OCI-LY7 (cell line): ENCODE data around the gene TMEM43. TPM values are rescaled to one million over a fixed set of nuclear protein-coding genes. Genes with fewer than 3 reads are reported as not detected.

Source experiments
- BruUV-seq: library from RNA; stranded (reverse); fragments of 400-500 nt; replicated peaks from 2 replicates; lab custom pipeline; 2021; lab: Mats Ljungman, UMichigan
- CTCF ChIA-PET: fragments of 300-600 bp; sonication (Branson Sonifier 250); formaldehyde crosslinking; loops from one replicate; lab custom pipeline; 2022; ENCODE audit warnings: antibody characterized with exemption; ENCODE audit not compliant: unreplicated experiment; lab: Charles Lee
- POLR2A ChIA-PET: fragments of 300-600 bp; sonication (Branson Sonifier 250); formaldehyde crosslinking; loops from one replicate; lab custom pipeline; 2022; ENCODE audit warnings: antibody characterized with exemption; lab: Charles Lee
- DNase-seq: peaks from one replicate; pipeline ENCODE4 v3.0.0-alpha.2; 2015; ENCODE audit warnings: low spot score
- H2AFZ ChIP-seq: fragments of 200-600 bp; sonication (generic), shearing (Covaris generic); 2 replicates; pipeline ENCODE4 v1.6.1; 2014; ENCODE audit warnings: mild to moderate bottlenecking, antibody characterized with exemption, low read length, moderate library complexity
- H3K27ac ChIP-seq: fragments of 200-600 bp; sonication (generic); 2 replicates; pipeline ENCODE4 v1.5.1; 2014; ENCODE audit warnings: mixed run types, low read depth, mild to moderate bottlenecking, moderate library complexity, low read length, inconsistent platforms; ENCODE audit not compliant: poor library complexity, severe bottlenecking
- H3K36me3 ChIP-seq: fragments of 200-600 bp; sonication (generic); 2 replicates; pipeline ENCODE4 v1.6.1; 2014; ENCODE audit warnings: mild to moderate bottlenecking, antibody characterized with exemption, low read length, moderate library complexity, mixed read lengths; ENCODE audit not compliant: insufficient read depth
- H3K4me1 ChIP-seq: fragments of 200-600 bp; sonication (generic); 2 replicates; pipeline ENCODE4 v1.5.1; 2014; ENCODE audit warnings: mild to moderate bottlenecking, low read length; ENCODE audit not compliant: insufficient read depth, poor library complexity, severe bottlenecking
- H3K4me2 ChIP-seq: fragments of 200-600 bp; sonication (generic); 2 replicates; pipeline ENCODE4 v1.6.1; 2014; ENCODE audit warnings: mild to moderate bottlenecking, low read length
- H3K4me3 ChIP-seq: fragments of 200-600 bp; sonication (generic); 2 replicates; pipeline ENCODE4 v1.5.1; 2014; ENCODE audit warnings: mild to moderate bottlenecking, low read depth, low read length; ENCODE audit not compliant: poor library complexity, severe bottlenecking
- H3K79me2 ChIP-seq: fragments of 200-600 bp; sonication (generic); 2 replicates; pipeline ENCODE4 v1.6.1; 2016; ENCODE audit warnings: low read depth, mild to moderate bottlenecking, low read length, moderate library complexity, mixed read lengths; ENCODE audit not compliant: insufficient read depth
- H3K9me2 ChIP-seq: fragments of 200-600 bp; sonication (generic); 2 replicates; pipeline ENCODE4 v1.6.1; 2016; ENCODE audit warnings: mild to moderate bottlenecking, low read length, mixed read lengths; ENCODE audit not compliant: insufficient read depth
- H3K9me3 ChIP-seq: fragments of 200-600 bp; sonication (generic); 2 replicates; pipeline ENCODE4 v1.6.1; 2014; ENCODE audit warnings: mild to moderate bottlenecking, mixed run types, low read length, mixed read lengths
- H4K20me1 ChIP-seq: fragments of 200-600 bp; sonication (generic); 2 replicates; pipeline ENCODE4 v1.6.1; 2014; ENCODE audit warnings: mild to moderate bottlenecking, antibody characterized with exemption, low read length, moderate library complexity, mixed read lengths; ENCODE audit not compliant: insufficient read depth
- EZH2phosphoT487 ChIP-seq: fragments of 200-600 bp; sonication (generic); IDR thresholded peaks from 2 replicates; pipeline ENCODE4 v1.6.1; 2018; ENCODE audit warnings: low read depth, borderline replicate concordance, mild to moderate bottlenecking, mixed run types, antibody characterized with exemption, low read length, moderate library complexity, mixed read lengths
- intact Hi-C: fragments of 100-400 bp; cut with micrococcal nuclease; formaldehyde crosslinking; loops from one replicate; pipeline ENCODE4 v1.10.0; 2022; ENCODE audit not compliant: unreplicated experiment
- total RNA-seq, 2 experiments: library from RNA; depleted of rRNA in 1 of 2; stranded (reverse); fragments of >200 nt in 1 of 2; shearing (Covaris generic) in 1 of 2; gene quantifications; 2 replicates each; pipeline ENCODE4 v1.2.3, GENCODE V29; 2014 to 2022
- TF ChIP-seq, protein P1 (sequence below): fragments of 200-600 bp; sonication (generic); conservative IDR thresholded peaks from 2 replicates; pipeline ENCODE4 v1.5.1; 2014; ENCODE audit warnings: mild to moderate bottlenecking, antibody characterized with exemption, low read length, moderate library complexity, mixed read lengths

The TMEM43 gene
- total RNA-seq, 2 experiments from 2014 or later, result 19.7 to 22.2 TPM

DNA sequence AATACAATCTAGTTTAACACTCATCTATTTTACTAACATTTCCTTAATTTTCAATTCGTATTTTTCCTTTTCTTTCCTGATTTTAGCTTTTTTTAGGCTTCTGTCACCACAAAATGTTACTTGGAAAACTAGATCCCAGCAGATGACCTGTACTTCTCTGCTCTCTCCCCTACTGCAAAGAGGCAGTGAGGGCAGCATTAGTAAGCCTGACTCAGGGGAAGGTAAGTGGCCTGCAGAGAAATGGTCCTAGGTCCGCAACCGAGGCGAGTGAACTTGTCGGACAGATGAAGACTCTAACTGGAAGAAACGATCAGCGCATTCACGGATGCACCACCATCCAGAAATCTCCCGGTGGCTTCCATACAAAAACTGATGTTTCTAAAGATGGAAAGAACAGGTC is 20.4 kb downstream of the TMEM43 start:
- H3K79me2 ChIP-seq, result no peaks in the 10 kb centered on the region
- H2AFZ ChIP-seq, result no peak overlapping the region
- DNase-seq, result no peak
- peaks cover 33% of the 10 kb centered on the region for H3K36me3 ChIP-seq
- no peak overlapping the region for H3K4me2 ChIP-seq
- H3K9me3 ChIP-seq, result no peaks in the 10 kb centered on the region
- TF ChIP-seq EZH2phosphoT487, result no peak
- TF ChIP-seq, protein P1, sequence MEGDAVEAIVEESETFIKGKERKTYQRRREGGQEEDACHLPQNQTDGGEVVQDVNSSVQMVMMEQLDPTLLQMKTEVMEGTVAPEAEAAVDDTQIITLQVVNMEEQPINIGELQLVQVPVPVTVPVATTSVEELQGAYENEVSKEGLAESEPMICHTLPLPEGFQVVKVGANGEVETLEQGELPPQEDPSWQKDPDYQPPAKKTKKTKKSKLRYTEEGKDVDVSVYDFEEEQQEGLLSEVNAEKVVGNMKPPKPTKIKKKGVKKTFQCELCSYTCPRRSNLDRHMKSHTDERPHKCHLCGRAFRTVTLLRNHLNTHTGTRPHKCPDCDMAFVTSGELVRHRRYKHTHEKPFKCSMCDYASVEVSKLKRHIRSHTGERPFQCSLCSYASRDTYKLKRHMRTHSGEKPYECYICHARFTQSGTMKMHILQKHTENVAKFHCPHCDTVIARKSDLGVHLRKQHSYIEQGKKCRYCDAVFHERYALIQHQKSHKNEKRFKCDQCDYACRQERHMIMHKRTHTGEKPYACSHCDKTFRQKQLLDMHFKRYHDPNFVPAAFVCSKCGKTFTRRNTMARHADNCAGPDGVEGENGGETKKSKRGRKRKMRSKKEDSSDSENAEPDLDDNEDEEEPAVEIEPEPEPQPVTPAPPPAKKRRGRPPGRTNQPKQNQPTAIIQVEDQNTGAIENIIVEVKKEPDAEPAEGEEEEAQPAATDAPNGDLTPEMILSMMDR, result no peak
- 0 out of 2 replicates have a peak, but pooled peaks cover 3% of the 10 kb centered on the region for H4K20me1 ChIP-seq
- H3K4me3 ChIP-seq, result no peak overlapping the region
- no peak overlapping the region for H3K27ac ChIP-seq
- ChIA-PET CTCF (no interaction called here), POLR2A (interaction anchor here (0.6 to 0.7 kb wide), 3 partner anchors 28 to 1398 kb away, joined by 3 read pairs; no protein-coding TSS in a partner anchor)
- H3K9me2 ChIP-seq, result no peaks in the 10 kb centered on the region
- BruUV-seq, result no TSS peak
- intact Hi-C loops, result no loop called here
- H3K4me1 ChIP-seq, result no peaks in the 10 kb centered on the region

- Histone ChIP-seq H4K20me1 (0 out of 2 replicates have a peak, but pooled peaks cover 3% of the 10 kb centered on the region), H3K4me2 (no peak overlapping the region), H3K9me2 (no peaks in the 10 kb centered on the region), H3K79me2 (no peaks in the 10 kb centered on the region), H3K9me3 (no peaks in the 10 kb centered on the region), H3K4me3 (no peak overlapping the region), H3K4me1 (no peaks in the 10 kb centered on the region), H3K36me3 (peaks cover 33% of the 10 kb centered on the region), H2AFZ (no peak overlapping the region), H3K27ac (no peak overlapping the region)
- TF ChIP-seq EZH2phosphoT487, result no peak
- TF ChIP-seq, protein P1, result no peak
- DNase-seq, result no peak
- TSS peak; percentile 65 for BruUV-seq
- intact Hi-C loops, result no loop called here
- ChIA-PET CTCF (no interaction called here), POLR2A (interaction anchor here (0.7 kb wide), 2 partner anchors 27 to 1397 kb away, joined by 3 read pairs; no protein-coding TSS in a partner anchor)
These were observed 21.0 kb downstream of the TMEM43 start for GRCh38 chr3:14145670-14146380.
